Urothelium cell line (cell line): ENCODE measurements around the gene CREBBP.
A peak's percentile ranks its signal among the peaks of the same experiment; 100 is the strongest.

Experiments
- DNase-seq: peaks from one replicate; pipeline ENCODE4 v3.0.0; 2011; ENCODE audit warnings: low spot score, mixed read lengths
- FAIRE-seq: peaks from 2 replicates; lab custom pipeline; 2011; peaks lifted over from hg19 to GRCh38; lab: Jason Lieb, UNC

The CREBBP gene

DNA sequence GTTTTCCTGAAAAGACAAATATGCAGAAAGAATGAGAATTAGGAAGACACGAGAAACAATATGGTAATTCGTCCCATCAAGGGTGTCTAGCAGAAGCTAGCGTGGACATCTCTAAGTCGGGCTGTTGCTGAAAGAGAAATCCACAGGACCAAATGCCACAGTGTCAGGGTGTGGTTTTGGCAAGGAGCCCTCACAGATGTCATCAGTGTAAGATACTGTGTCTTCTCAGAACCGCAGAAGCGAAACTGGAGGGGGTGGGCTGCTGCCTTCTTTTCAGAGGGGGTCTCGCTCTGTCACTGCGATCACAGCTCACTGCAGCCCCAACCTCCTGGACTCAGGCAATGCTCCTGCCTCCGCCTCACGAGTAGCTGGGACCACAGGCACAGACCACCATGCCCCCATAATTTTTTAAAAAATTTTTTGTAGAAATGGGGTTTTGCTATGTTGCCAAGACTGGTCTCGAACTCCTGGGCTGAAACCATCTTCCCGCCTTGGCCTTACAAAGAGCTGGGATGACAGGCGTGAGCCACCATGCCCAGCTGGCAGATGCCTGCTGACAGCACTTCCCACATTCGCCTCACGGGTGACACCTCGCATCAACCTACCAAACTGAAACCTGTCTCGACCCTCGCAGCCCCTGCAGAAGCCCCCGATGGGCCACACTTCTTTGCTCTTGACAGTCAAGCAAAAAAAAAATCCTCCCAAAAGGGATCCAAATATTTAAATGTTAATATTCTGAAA, 189.4 kb downstream of the CREBBP start:
- DNase-seq (no peak), FAIRE-seq (no peak)

DNA sequence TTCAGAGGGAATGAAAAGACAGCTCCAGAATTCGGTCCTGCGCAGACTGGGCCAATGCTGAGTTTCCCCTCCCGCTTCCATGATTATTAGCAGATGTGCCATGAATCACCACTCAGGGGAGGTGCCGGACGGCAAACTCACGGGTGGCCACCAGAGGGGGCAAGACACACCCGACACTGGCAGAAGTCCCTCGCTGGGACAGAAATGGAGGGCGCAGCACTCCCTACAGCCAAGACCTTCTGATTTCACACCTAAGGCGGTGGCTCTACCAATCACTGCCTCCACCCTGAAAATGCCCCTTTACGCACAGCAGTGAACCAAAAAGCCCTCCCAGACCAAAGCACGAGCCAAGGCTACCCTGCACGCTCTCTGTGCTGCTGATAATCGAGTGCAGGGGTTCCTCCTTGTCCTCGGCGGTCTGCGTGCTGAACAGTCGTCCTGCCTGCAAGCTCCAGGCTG, 190.0 kb downstream of the CREBBP start:
- DNase-seq = peak; percentile 95
- peak; percentile 91 for FAIRE-seq

- DNase-seq = no peak
- FAIRE-seq = no peak
Observed at GRCh38 chr16:3689731-3690130, 190.8 kb downstream of the CREBBP start.

GRCh38 chr16:3687792-3688191, 192.7 kb downstream of the CREBBP start:
- DNase-seq = no peak
- no peak for FAIRE-seq

GRCh38 chr16:3687021-3687420, 193.5 kb downstream of the CREBBP start:
- no peak for DNase-seq
- FAIRE-seq = no peak

DNA sequence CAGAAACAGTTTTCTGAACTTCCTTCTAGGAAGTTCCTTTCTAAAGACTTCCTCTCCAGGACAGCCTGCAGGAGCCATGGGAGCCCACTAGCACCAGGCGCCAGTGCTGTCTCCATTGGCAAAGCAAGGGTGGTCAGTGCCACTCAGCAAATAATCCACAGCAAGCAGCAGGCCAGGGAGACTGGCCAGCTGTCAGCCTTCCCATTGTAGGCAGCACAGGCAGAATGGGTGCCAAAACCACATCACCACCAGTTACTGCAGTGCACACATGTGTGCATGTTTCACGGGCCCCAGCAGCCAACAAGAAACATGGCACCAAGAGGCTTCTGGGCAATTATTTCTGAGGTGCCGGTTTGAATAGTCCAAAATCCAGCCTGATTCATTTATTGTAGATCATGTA, 199.3 kb downstream of the CREBBP start:
- DNase-seq = no peak
- FAIRE-seq = no peak

- FAIRE-seq (no peak), DNase-seq (no peak)
Observed at GRCh38 chr16:3677994-3678393, 202.5 kb downstream of the CREBBP start.

DNA sequence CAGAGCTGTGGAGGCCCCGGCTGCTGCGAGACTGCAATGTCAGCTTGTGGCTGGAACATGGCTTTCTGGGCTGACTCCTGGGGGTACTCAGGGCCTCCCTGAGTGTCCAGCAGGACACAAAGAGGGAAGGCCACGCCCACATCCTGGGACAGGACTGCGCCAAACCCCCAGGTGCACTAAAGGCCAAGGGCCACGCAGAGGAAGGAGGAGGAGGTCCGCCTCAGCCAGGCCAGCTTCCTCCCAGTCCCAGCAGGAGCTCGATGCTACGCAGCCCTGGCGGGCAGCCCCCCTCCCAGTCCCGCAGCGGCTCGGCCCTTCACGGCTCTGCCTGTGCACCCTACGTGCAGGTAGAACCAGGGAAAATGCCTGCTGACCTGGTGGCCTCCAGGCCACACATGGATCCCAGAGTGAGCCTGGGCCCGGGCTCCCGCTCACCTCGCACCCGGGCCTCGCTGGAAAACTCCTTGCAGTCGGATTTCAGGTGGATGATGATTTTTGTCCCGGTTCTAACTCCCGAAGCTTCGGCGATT, 204.8 kb downstream of the CREBBP start:
- FAIRE-seq = no peak

More for the DNA sequence above, 204.8 kb downstream of the CREBBP start:
- no peak for DNase-seq
